ENCODE measurements around the gene SLC5A3.
A peak's percentile ranks its signal among the peaks of the same experiment; 100 is the strongest.

The SLC5A3 gene

DNA sequence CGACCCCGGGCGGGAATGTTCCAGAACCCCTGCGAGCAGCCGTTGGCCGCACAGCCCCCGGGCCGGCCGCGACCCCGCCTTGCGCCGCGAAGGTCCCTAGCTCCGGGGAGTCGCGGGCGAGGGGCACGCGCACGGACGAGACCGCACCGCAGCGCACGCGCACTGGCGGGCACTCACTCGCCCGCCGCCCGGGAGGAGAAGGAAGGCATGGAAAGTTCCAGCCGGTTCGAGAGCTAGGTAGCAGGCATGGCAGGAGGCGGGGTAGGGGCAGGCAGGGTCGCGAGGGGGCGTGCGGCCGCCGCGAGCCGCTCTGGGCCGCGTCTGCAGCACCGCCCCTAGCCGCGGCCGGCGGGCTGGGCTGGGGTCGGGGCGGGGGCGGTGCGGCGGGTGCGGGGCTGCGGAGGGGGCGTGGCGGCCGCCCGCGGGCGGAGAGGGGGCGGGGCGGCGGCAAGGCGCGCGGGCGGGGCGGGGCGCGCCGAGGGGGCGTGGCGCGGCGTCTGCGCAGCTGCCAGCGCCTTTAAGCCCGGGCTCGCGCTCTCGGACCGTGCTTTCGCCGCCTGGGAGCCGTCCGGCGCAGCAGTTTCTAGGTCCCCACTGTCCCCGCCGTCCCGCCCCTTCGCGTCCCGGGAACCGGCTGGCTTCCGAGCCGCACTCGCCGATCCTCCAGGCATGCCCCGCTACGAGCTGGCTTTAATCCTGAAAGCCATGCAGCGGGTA is at the start of gene SLC5A3, which contains the start of gene MRPS6:
Gene SLC5A3 (plus strand): TSS at position 547 of the 717 bp plus-strand sequence. CDS start 21,621 bp downstream, outside the sequence.
Gene MRPS6 (plus strand): TSS at position 547 of the 717 bp plus-strand sequence. CDS start 123 bp downstream, at position 670.
- DNase-seq, result peak; percentile 70

DNA sequence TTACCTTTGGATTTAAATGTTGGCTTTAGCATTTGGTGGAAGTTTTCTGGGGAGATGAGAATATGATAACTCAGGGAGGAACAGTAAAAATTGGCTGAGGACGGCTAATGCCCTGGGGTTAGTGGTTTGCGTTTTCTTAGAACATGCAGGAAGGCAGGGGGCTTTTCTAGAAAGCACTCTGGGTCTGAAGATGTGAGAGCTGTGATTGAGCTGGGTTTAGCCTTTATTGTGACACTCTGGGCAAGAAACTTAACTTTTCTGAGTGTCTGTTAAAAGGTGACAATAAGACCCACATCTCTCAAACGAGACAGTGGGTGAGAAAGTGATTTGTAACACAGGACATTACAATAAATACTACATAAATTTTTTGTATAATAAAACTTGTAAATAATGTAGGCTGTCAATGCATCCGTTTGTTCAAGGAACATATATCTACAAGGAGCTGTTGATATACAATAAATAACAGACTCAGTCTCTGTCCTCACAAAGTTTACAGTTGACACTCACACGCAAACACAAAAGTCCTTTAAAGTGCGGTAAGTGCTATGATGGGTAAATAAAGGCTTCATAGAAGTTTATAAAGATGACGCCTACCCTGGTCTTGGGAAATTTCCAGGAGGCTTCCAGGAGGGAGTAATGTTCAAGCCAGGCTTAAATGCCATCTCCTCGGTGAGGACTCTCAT is 49.5 kb upstream of the SLC5A3 start:
- no peak for DNase-seq

- no peak for DNase-seq
These were observed 49.0 kb upstream of the SLC5A3 start for GRCh38 chr21:34024374-34024693.

DNA sequence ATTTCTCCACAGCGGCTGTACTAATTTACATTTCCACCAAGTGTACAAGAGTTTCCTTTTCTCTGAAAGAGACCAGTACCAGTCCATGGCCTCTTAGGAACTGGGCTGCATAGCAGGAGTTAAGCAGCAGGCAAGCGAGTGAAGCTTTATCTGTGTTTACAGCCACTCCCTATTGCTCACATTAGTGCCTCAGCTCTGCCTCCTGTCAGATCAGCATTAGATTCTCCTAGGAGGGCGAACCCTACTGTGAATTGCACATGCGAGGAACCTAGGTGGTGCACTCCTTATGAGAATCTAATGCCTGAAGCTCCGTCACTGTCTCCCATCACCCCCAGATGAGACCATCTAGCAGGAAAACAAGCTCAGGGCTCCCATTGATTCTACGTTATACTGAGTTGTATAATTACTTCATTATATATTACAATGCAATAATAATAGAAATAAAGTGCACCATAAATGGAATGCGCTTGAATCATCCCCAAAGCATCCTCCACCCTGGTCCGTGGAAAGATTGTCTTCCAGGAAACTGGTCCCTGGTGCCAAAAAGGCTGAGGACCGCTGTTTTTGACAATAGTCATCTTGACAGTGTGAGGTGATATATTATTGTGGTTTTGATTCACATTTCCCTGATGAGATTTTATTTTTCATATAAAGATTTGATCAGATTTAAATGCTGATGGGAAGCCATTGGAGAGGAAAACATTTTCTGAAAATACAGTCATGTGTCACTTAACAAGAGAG is 45.5 kb upstream of the SLC5A3 start:
- peak; percentile 94 for DNase-seq

DNA sequence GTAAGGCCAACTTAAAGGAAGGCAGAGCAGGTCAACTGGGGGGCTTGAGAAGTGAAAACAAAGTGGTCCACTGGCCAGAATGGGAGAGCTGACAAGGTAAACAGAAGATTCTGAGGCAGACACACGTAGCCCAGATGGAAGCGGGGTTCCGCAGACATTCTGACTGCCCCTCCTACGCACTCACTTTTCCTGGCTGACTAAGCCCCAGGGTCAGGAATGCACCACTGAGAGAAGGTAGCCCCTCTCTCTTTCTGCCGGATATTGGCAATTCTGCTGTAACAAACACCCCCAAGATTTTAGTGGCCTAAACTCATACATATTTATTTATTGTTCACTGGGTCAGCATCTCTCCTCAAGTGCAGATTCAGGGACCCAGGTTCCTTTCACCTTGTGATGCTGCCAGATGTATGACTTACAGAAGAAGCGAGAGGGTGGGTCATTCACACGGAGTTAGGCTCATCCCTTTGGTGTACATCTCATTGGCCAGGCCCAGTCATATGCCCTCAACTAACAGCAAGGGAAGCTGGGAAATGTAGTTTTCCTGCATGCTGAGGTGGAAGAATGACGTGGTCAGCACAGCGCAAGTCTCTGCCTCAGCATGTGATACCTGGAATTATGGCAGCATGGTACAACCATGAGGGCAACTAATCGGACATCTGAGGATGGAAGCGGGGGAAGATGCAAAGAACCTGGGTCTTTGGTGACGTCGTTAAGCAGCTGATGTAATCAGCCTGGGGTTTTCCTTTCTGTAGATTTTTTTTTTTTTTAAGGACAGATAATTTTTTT is 43.4 kb upstream of the SLC5A3 start:
- DNase-seq, result peak; percentile 83

GRCh38 chr21:34031835-34032370 is 41.5 kb upstream of the SLC5A3 start:
- no peak for DNase-seq

DNA sequence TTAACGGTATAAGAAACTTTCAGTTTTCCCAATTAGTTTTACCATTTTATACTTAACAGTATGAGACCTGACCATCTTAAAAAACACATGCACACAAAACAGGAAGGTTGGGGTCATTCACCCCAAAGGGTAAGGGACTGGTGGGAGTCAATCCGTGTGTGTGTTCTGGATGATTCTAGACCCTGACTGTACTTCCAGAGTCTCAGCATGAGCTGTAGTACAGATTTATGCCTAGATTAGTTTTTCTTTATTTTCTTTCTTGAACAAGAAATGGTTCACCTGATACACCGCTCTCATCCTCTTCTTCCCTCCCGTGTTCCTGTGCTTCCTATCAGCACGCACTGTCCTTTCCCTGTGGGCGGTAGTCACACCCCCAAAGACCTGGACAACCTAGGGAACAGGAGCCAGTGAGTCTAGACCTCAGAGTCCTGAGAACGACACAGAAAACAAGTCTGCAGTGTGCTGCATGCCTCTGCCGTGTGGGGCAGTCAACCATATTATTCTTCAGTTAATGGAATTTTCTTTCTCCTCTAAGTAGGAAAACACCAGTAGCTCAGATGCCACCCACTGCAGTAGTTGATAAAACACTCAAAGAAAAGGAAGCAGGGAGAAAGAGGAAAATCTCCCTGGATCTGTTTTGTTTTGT is 38.9 kb upstream of the SLC5A3 start:
- no peak for DNase-seq

DNA sequence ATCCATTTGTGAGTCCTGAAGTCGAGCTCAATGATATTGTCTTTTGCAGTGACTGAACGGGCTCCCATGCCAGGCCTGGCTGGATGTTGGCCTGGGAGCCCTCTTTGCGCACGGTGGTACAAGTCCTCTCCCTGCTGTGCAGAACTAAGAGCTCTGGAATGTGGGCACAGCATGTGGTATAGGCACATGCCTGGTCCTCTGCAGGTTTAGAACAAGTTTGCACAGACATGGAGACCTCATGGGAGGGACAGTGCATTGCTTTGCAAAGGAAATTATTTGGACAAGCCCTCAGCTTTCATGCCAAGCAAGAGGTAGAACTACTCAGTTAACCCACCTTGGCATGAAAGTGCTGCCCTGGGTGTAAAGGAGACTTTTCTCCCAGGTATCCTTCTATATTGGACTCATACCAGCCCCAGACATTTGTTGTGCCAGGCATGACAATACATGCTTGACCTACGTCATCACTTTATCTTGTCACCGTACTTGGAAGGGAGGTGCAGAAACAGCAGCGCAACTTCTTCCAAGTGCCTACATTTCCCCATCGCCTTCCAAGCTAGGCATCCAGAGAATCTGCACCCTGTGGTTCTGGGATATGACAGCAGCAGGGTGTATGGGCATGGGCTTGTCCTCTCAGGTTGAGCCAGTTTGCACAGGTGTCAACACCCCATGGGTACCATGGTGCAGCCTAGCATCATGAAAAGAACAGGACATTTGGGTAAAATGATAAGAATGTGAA is 37.6 kb upstream of the SLC5A3 start:
- DNase-seq, result peak; percentile 7

- DNase-seq, result peak; percentile 27
These were observed 36.2 kb upstream of the SLC5A3 start for GRCh38 chr21:34037009-34037795.

GRCh38 chr21:34039678-34040382 is 33.5 kb upstream of the SLC5A3 start:
- DNase-seq, result no peak

- DNase-seq, result no peak
These were observed 30.6 kb upstream of the SLC5A3 start for GRCh38 chr21:34042735-34043134.

GRCh38 chr21:34043333-34043732 is 30.0 kb upstream of the SLC5A3 start:
- no peak for DNase-seq

GRCh38 chr21:34046917-34047316 is 26.5 kb upstream of the SLC5A3 start:
- no peak for DNase-seq

- DNase-seq, result no peak
These were observed 25.5 kb upstream of the SLC5A3 start for GRCh38 chr21:34047835-34048234.

GRCh38 chr21:34052171-34052570 is 21.2 kb upstream of the SLC5A3 start:
- no peak for DNase-seq

DNA sequence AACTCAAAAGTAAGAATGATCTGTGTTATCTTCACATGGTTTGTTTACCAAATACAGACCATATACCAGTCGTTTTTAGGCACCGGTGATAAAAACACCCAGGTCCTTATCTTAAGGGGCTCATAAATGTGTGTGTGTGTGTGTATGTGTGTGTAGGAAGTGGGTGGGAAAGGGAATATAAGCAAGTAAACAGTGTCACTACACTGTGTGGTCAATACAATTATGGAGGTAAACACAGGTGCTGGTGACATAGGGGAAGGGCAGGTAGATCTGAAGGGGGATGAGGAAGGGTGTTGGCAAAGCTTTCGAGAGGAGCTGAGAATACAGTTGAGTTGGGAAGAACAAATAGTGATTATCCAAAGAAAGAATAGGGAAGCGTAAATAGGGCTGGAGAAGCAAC is 19.1 kb upstream of the SLC5A3 start:
- DNase-seq, result no peak

DNA sequence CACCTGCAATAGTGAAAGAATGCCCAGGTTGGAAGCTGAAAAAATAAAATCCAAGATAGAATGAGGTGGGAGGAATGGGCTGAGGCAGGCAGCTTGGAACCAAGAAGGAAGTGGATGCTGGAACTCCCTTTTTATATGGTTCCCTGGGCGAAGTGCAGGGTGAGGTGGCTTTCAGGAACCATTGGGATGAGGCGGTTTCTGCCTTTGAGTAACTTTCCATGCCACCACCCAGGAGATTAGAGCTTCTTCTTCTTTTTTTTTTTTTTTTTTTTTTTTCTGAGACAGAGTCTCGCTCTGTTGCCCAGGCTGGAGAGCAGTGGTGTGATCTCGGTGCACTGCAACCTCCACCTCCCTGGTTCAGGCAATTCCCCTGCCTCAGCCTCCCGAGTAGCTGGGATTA is 17.8 kb upstream of the SLC5A3 start:
- DNase-seq, result no peak

DNA sequence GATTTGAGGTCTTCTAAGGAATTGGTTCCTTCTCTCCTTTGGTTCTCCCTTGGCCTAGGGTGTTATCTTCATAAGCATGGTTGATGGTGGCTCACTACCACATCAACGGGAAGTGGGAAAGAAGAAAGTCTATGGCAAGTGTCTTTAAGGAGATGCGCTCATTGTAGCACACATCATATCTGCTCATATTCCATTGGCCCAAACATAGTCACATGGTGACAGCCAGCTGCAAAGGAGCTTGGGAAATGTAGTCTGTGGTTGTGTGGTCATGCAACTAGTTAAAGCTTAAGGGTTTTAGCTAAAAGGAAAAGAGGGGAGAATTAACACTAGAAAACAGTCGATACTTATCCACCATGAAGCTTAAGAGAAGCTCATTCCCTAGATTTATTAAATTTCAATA is 11.4 kb upstream of the SLC5A3 start:
- no peak for DNase-seq

- DNase-seq, result no peak
These were observed 8.4 kb upstream of the SLC5A3 start for GRCh38 chr21:34065027-34065426.

GRCh38 chr21:34071683-34072082 is 1.7 kb upstream of the SLC5A3 start:
- no peak for DNase-seq
